H9 (cell line): Measurements from ENCODE around the gene PLCD3. TPM values are rescaled to one million over a fixed set of nuclear protein-coding genes. Genes with fewer than 3 reads are reported as not detected.

ENCODE experiments used
- DNase-seq: peaks from one replicate; pipeline ENCODE4 v3.0.0-alpha.2; 2017
- H2AFZ ChIP-seq: one replicate; pipeline ENCODE4 v1.6.1; 2013; ENCODE audit warnings: mild to moderate bottlenecking, low read length, control low read depth, moderate library complexity
- H2AK5ac ChIP-seq: 2 replicates; pipeline ENCODE4 v1.6.1; 2013; ENCODE audit warnings: low read length, control low read depth, mixed read lengths; ENCODE audit not compliant: insufficient read length
- H2BK120ac ChIP-seq: one replicate; pipeline ENCODE4 v1.6.1; 2013; ENCODE audit warnings: low read depth, mild to moderate bottlenecking, low read length, control low read depth, inconsistent platforms; ENCODE audit not compliant: poor library complexity, severe bottlenecking
- H2BK12ac ChIP-seq: 2 replicates; pipeline ENCODE4 v1.6.1; 2013; ENCODE audit warnings: low read length, control low read depth, mixed read lengths, low read depth; ENCODE audit not compliant: insufficient read length
- H2BK15ac ChIP-seq: 2 replicates; pipeline ENCODE4 v1.6.1; 2013; ENCODE audit warnings: low read depth, low read length, control low read depth
- H2BK20ac ChIP-seq: one replicate; pipeline ENCODE4 v1.6.1; 2013; ENCODE audit warnings: low read depth, mild to moderate bottlenecking, low read length, control low read depth, inconsistent platforms; ENCODE audit not compliant: poor library complexity, severe bottlenecking
- H2BK5ac ChIP-seq: 2 replicates; pipeline ENCODE4 v1.6.1; 2013; ENCODE audit warnings: low read length, control low read depth, mixed read lengths; ENCODE audit not compliant: insufficient read length
- H3K14ac ChIP-seq: 2 replicates; pipeline ENCODE4 v1.6.1; 2013; ENCODE audit warnings: low read length, control low read depth; ENCODE audit not compliant: insufficient read depth
- H3K18ac ChIP-seq: 2 replicates; pipeline ENCODE4 v1.6.1; 2013; ENCODE audit warnings: low read depth, mild to moderate bottlenecking, mixed read lengths, low read length, control low read depth; ENCODE audit not compliant: insufficient read length
- H3K23ac ChIP-seq: 2 replicates; pipeline ENCODE4 v1.6.1; 2013; ENCODE audit warnings: low read length, control low read depth, mixed read lengths, low read depth; ENCODE audit not compliant: insufficient read length
- H3K23me2 ChIP-seq: 2 replicates; pipeline ENCODE4 v1.6.1; 2013; ENCODE audit warnings: low read depth, mild to moderate bottlenecking, mixed read lengths, low read length, control low read depth; ENCODE audit not compliant: insufficient read length, poor library complexity, severe bottlenecking
- H3K27ac ChIP-seq: 2 replicates; pipeline ENCODE4 v1.5.1; 2013; ENCODE audit warnings: low read length, control low read depth, mixed read lengths, low read depth; ENCODE audit not compliant: insufficient read length
- H3K27me3 ChIP-seq: 2 replicates; pipeline ENCODE4 v1.6.1; 2013; ENCODE audit warnings: low read length, control low read depth, inconsistent platforms; ENCODE audit not compliant: insufficient read depth
- H3K4ac ChIP-seq: 2 replicates; pipeline ENCODE4 v1.6.1; 2013; ENCODE audit warnings: low read depth, mild to moderate bottlenecking, control low read depth, inconsistent platforms, low read length, moderate library complexity
- H3K4me1 ChIP-seq: 2 replicates; pipeline ENCODE4 v1.6.1; 2013; ENCODE audit warnings: low read length, control low read depth, inconsistent platforms; ENCODE audit not compliant: insufficient read depth
- H3K4me2 ChIP-seq: 2 replicates; pipeline ENCODE4 v1.6.1; 2013; ENCODE audit warnings: low read length, control low read depth, mixed read lengths; ENCODE audit not compliant: insufficient read length, insufficient read depth
- H3K56ac ChIP-seq: 2 replicates; pipeline ENCODE4 v1.6.1; 2013; ENCODE audit warnings: low read depth, mild to moderate bottlenecking, mixed read lengths, low read length, control low read depth; ENCODE audit not compliant: insufficient read length
- H3K79me1 ChIP-seq: 2 replicates; pipeline ENCODE4 v1.6.1; 2013; ENCODE audit warnings: low read depth, mild to moderate bottlenecking, moderate library complexity, low read length, control low read depth, inconsistent platforms; ENCODE audit not compliant: insufficient read depth, poor library complexity, severe bottlenecking
- H3K79me2 ChIP-seq: 2 replicates; pipeline ENCODE4 v1.6.1; 2013; ENCODE audit warnings: low read length, control low read depth, inconsistent platforms; ENCODE audit not compliant: insufficient read depth
- H3K9ac ChIP-seq: 2 replicates; pipeline ENCODE4 v1.6.1; 2013; ENCODE audit warnings: low read length, control low read depth, mixed read lengths; ENCODE audit not compliant: insufficient read length; ENCODE audit errors: extremely low read depth
- H3K9me3 ChIP-seq: one replicate; pipeline ENCODE4 v1.6.1; 2013; ENCODE audit warnings: low read depth, low read length, inconsistent platforms; ENCODE audit not compliant: control insufficient read depth
- H3T11ph ChIP-seq: one replicate; pipeline ENCODE4 v1.6.1; 2013; ENCODE audit warnings: mild to moderate bottlenecking, low read length, control low read depth, inconsistent platforms
- H4K20me1 ChIP-seq: one replicate; pipeline ENCODE4 v1.6.1; 2013; ENCODE audit not compliant: control insufficient read depth, insufficient read length, insufficient read depth
- H4K5ac ChIP-seq: 2 replicates; pipeline ENCODE4 v1.6.1; 2013; ENCODE audit warnings: low read depth, mild to moderate bottlenecking, mixed read lengths, low read length, control low read depth; ENCODE audit not compliant: insufficient read length
- H4K8ac ChIP-seq: replicated peaks from 2 replicates; pipeline ENCODE4 v1.6.1; 2013; ENCODE audit warnings: low read length, control low read depth, mixed read lengths, low read depth; ENCODE audit not compliant: insufficient read length
- H4K91ac ChIP-seq: 2 replicates; pipeline ENCODE4 v1.6.1; 2013; ENCODE audit warnings: low read depth, mild to moderate bottlenecking, moderate library complexity, mixed read lengths, low read length, control low read depth; ENCODE audit not compliant: insufficient read length
- H3K27ac Mint-ChIP-seq, 3 experiments: 2 replicates in 2 of 3; 3 replicates in 1 of 3; pipeline ENCODE4 v1.8.0; 2020 to 2021; ENCODE audit warnings: mixed read lengths in 3 of 3, mild to moderate bottlenecking in 1 of 3, moderate library complexity in 1 of 3
- H3K27me3 Mint-ChIP-seq: 2 replicates; pipeline ENCODE4 v1.8.0; 2021; ENCODE audit warnings: low read depth, mild to moderate bottlenecking, moderate library complexity, mixed read lengths
- H3K36me3 Mint-ChIP-seq, 3 experiments: 2 replicates in 2 of 3; 3 replicates in 1 of 3; pipeline ENCODE4 v1.8.0; 2020 to 2021; ENCODE audit warnings: low read depth in 3 of 3, mixed read lengths in 3 of 3; ENCODE audit not compliant: insufficient read depth in 1 of 3
- H3K4me1 Mint-ChIP-seq, 2 experiments: 2 replicates each; pipeline ENCODE4 v1.8.0; 2020; ENCODE audit warnings: mixed read lengths in 2 of 2
- H3K4me3 Mint-ChIP-seq, 2 experiments: 2 replicates in 1 of 2; 3 replicates in 1 of 2; pipeline ENCODE4 v1.8.0; 2020 to 2021; ENCODE audit warnings: mild to moderate bottlenecking in 2 of 2, mixed read lengths in 2 of 2, moderate library complexity in 1 of 2
- H3K9me3 Mint-ChIP-seq, 2 experiments: 2 replicates in 1 of 2; 3 replicates in 1 of 2; pipeline ENCODE4 v1.8.0; 2020; ENCODE audit warnings: mild to moderate bottlenecking in 2 of 2, mixed read lengths in 2 of 2, moderate library complexity in 1 of 2
- WGBS: extraction: QIAGEN DNeasy Blood & Tissue Kit; methylation state at CpG from one replicate; pipeline ENCODE4 v1.1.7; 2013; ENCODE audit warnings: missing lambda C conversion rate, low lambda C conversion rate, mixed read lengths; ENCODE audit not compliant: insufficient read length; ENCODE audit errors: extremely low coverage; 5-methylcytosine and 5-hydroxymethylcytosine counted together
- total RNA-seq: library from RNA; stranded (reverse); gene quantifications from 2 replicates; pipeline ENCODE4 v1.2.1, GENCODE V29; 2021
- TF ChIP-seq, protein P1 (sequence below): fragments of 200-600 bp; sonication (generic); conservative IDR thresholded peaks from 3 replicates; pipeline ENCODE4 v1.8.0; 2021; ENCODE audit warnings: antibody characterized with exemption, mild to moderate bottlenecking

Gene PLCD3
- total RNA-seq, 1 experiment from 2014 or later: 41.6 TPM

DNA sequence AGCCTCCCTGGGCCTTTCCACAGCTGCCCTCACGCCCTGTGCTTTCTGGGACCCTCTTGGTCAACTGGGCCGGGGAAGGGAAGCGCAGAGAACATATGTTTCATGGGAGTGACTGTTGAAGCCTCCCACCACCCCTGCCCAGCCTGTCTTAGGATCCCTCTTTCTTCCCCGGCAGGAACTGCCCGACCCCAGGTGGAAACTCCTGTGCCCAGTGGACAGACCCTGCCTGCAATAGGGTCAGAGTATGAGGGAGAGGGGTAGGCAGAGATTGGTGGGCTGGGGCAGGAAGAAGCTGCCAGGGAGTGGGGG lies 39.9 kb upstream of the PLCD3 start:
- peak overlapping the region; percentile 39 for H2BK12ac ChIP-seq
- Mint-ChIP-seq H3K27ac (peak overlapping the region; percentile 48 to 97 (median 93)), H3K4me3 (peak overlapping the region in 1 of 2 experiments; percentile 65; a peak in 2 of 5 replicates), H3K9me3 (no peaks in the 10 kb centered on the region), H3K36me3 (peaks cover 2 to 20% (median 7%) of the 10 kb centered on the region in 3 experiments; a peak in 5 of 7 replicates), H3K4me1 (peaks cover 30 to 43% of the 10 kb centered on the region in 2 experiments), H3K27me3 (no peaks in the 10 kb centered on the region)
- no peak overlapping the region for H2BK5ac ChIP-seq
- H3K23ac ChIP-seq: no peak overlapping the region
- H2BK15ac ChIP-seq: no peak overlapping the region
- no peak overlapping the region for H2BK20ac ChIP-seq
- H3K9me3 ChIP-seq: no peaks in the 10 kb centered on the region
- peak overlapping the region; percentile 75 for H4K91ac ChIP-seq
- H4K8ac ChIP-seq: no peak overlapping the region
- H3K23me2 ChIP-seq: no peaks in the 10 kb centered on the region
- peak overlapping the region; percentile 39 for H2BK120ac ChIP-seq
- no peak overlapping the region for H4K5ac ChIP-seq
- peak overlapping the region; percentile 19 for H3K27ac ChIP-seq
- no peak overlapping the region for H3K4ac ChIP-seq
- peaks cover 2% of the 10 kb centered on the region; the same call in 1 of the 2 replicates for H3K4me1 ChIP-seq
- no peaks in the 10 kb centered on the region for H4K20me1 ChIP-seq
- H2AK5ac ChIP-seq: no peak overlapping the region
- no peak overlapping the region for H2AFZ ChIP-seq
- no peak overlapping the region for H3K56ac ChIP-seq
- peak overlapping the region; percentile 9 for H3K4me2 ChIP-seq
- no peaks in the 10 kb centered on the region for H3K79me1 ChIP-seq
- no peaks in the 10 kb centered on the region for H3K27me3 ChIP-seq
- H3K18ac ChIP-seq: peak overlapping the region; percentile 84
- TF ChIP-seq, protein P1, sequence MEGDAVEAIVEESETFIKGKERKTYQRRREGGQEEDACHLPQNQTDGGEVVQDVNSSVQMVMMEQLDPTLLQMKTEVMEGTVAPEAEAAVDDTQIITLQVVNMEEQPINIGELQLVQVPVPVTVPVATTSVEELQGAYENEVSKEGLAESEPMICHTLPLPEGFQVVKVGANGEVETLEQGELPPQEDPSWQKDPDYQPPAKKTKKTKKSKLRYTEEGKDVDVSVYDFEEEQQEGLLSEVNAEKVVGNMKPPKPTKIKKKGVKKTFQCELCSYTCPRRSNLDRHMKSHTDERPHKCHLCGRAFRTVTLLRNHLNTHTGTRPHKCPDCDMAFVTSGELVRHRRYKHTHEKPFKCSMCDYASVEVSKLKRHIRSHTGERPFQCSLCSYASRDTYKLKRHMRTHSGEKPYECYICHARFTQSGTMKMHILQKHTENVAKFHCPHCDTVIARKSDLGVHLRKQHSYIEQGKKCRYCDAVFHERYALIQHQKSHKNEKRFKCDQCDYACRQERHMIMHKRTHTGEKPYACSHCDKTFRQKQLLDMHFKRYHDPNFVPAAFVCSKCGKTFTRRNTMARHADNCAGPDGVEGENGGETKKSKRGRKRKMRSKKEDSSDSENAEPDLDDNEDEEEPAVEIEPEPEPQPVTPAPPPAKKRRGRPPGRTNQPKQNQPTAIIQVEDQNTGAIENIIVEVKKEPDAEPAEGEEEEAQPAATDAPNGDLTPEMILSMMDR: no peak
- no CpG with 5 or more reads among the region's 5 CpGs for WGBS
- H3K79me2 ChIP-seq: no peaks in the 10 kb centered on the region
- H3K9ac ChIP-seq: no peak overlapping the region
- DNase-seq: no peak
- H3K14ac ChIP-seq: peak overlapping the region; percentile 69
- no peak overlapping the region for H3T11ph ChIP-seq
